ENCODE results near the gene STARD10.

GRCh38 chr11:72767203-72768062 lies 26.4 kb downstream of the STARD10 start:
- TF ChIP-seq, protein P1, sequence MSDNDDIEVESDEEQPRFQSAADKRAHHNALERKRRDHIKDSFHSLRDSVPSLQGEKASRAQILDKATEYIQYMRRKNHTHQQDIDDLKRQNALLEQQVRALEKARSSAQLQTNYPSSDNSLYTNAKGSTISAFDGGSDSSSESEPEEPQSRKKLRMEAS (IDR thresholded peaks at IDR 0.05): no peak
- TF ChIP-seq RAD21 (IDR thresholded peaks at IDR 0.05) (no peak), NR2F2 (IDR thresholded peaks at IDR 0.05) (no peak), RXRA (IDR thresholded peaks at IDR 0.05) (peak in 1 of 2 donors; percentile 46), YY1 (IDR thresholded peaks at IDR 0.05) (no peak), GABPA (IDR thresholded peaks at IDR 0.05 in 1 of 2, conservative IDR thresholded peaks at IDR 0.05 in 1 of 2) (no peak), HNF4A (conservative IDR thresholded peaks at IDR 0.05) (peak; percentile 53 to 64), TAF1 (conservative IDR thresholded peaks at IDR 0.05) (no peak), FOXA1 (IDR thresholded peaks at IDR 0.05) (no peak)
- TF ChIP-seq, protein P2, sequence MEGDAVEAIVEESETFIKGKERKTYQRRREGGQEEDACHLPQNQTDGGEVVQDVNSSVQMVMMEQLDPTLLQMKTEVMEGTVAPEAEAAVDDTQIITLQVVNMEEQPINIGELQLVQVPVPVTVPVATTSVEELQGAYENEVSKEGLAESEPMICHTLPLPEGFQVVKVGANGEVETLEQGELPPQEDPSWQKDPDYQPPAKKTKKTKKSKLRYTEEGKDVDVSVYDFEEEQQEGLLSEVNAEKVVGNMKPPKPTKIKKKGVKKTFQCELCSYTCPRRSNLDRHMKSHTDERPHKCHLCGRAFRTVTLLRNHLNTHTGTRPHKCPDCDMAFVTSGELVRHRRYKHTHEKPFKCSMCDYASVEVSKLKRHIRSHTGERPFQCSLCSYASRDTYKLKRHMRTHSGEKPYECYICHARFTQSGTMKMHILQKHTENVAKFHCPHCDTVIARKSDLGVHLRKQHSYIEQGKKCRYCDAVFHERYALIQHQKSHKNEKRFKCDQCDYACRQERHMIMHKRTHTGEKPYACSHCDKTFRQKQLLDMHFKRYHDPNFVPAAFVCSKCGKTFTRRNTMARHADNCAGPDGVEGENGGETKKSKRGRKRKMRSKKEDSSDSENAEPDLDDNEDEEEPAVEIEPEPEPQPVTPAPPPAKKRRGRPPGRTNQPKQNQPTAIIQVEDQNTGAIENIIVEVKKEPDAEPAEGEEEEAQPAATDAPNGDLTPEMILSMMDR (IDR thresholded peaks at IDR 0.05; ENCODE audit: low read depth, low read length, missing input control): no peak
- TF ChIP-seq, protein P3, sequence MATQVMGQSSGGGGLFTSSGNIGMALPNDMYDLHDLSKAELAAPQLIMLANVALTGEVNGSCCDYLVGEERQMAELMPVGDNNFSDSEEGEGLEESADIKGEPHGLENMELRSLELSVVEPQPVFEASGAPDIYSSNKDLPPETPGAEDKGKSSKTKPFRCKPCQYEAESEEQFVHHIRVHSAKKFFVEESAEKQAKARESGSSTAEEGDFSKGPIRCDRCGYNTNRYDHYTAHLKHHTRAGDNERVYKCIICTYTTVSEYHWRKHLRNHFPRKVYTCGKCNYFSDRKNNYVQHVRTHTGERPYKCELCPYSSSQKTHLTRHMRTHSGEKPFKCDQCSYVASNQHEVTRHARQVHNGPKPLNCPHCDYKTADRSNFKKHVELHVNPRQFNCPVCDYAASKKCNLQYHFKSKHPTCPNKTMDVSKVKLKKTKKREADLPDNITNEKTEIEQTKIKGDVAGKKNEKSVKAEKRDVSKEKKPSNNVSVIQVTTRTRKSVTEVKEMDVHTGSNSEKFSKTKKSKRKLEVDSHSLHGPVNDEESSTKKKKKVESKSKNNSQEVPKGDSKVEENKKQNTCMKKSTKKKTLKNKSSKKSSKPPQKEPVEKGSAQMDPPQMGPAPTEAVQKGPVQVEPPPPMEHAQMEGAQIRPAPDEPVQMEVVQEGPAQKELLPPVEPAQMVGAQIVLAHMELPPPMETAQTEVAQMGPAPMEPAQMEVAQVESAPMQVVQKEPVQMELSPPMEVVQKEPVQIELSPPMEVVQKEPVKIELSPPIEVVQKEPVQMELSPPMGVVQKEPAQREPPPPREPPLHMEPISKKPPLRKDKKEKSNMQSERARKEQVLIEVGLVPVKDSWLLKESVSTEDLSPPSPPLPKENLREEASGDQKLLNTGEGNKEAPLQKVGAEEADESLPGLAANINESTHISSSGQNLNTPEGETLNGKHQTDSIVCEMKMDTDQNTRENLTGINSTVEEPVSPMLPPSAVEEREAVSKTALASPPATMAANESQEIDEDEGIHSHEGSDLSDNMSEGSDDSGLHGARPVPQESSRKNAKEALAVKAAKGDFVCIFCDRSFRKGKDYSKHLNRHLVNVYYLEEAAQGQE (IDR thresholded peaks at IDR 0.05): no peak
- TF ChIP-seq, protein P4, sequence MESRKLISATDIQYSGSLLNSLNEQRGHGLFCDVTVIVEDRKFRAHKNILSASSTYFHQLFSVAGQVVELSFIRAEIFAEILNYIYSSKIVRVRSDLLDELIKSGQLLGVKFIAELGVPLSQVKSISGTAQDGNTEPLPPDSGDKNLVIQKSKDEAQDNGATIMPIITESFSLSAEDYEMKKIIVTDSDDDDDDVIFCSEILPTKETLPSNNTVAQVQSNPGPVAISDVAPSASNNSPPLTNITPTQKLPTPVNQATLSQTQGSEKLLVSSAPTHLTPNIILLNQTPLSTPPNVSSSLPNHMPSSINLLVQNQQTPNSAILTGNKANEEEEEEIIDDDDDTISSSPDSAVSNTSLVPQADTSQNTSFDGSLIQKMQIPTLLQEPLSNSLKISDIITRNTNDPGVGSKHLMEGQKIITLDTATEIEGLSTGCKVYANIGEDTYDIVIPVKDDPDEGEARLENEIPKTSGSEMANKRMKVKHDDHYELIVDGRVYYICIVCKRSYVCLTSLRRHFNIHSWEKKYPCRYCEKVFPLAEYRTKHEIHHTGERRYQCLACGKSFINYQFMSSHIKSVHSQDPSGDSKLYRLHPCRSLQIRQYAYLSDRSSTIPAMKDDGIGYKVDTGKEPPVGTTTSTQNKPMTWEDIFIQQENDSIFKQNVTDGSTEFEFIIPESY (IDR thresholded peaks at IDR 0.05): no peak
